Fibroblast of villous mesenchyme (primary cell): ENCODE measurements around the gene LGALS3. TPM values are rescaled to one million over a fixed set of nuclear protein-coding genes. Genes with fewer than 3 reads are reported as not detected.
A peak's percentile ranks its signal among the peaks of the same experiment; 100 is the strongest.

ENCODE experiments used
- DNase-seq: peaks from one replicate; pipeline ENCODE4 v3.0.0-alpha.2; 2010; ENCODE audit warnings: low read depth
- H3K4me3 ChIP-seq: 2 replicates; pipeline ENCODE4 v1.5.1; 2011; ENCODE audit warnings: low read depth, mild to moderate bottlenecking, low read length
- total RNA-seq: library from RNA; depleted of rRNA; stranded (reverse); fragments of >200 nt; gene quantifications from 2 replicates; pipeline ENCODE4 v1.2.3, GENCODE V29; 2012
- TF ChIP-seq, protein P1 (sequence below): IDR thresholded peaks from 2 replicates; pipeline ENCODE4 v1.5.1; 2012; ENCODE audit warnings: low read depth, mild to moderate bottlenecking, low read length; ENCODE audit not compliant: insufficient read depth

LGALS3 gene
- total RNA-seq, 1 donor = 120 TPM

DNA sequence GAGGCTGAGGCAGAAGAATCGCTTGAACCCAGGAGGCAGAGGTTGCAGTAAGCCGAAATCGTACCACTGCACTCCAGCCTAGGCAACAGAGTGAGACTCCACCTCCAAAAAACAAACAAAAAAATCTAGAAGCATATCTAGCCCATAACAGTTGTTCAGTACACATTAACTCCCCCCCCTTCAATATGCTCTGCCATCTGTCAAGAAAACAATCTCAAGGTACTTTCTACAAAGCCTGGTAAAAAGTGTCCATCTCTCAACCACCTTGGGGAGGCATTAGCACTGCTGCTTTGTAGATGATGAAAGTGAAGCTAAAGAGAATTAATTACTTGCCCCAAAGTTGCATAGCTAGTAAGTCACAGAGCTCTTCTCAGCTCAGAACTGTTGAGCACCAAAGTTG is 24.9 kb downstream of the LGALS3 start:
- TF ChIP-seq, protein P1, sequence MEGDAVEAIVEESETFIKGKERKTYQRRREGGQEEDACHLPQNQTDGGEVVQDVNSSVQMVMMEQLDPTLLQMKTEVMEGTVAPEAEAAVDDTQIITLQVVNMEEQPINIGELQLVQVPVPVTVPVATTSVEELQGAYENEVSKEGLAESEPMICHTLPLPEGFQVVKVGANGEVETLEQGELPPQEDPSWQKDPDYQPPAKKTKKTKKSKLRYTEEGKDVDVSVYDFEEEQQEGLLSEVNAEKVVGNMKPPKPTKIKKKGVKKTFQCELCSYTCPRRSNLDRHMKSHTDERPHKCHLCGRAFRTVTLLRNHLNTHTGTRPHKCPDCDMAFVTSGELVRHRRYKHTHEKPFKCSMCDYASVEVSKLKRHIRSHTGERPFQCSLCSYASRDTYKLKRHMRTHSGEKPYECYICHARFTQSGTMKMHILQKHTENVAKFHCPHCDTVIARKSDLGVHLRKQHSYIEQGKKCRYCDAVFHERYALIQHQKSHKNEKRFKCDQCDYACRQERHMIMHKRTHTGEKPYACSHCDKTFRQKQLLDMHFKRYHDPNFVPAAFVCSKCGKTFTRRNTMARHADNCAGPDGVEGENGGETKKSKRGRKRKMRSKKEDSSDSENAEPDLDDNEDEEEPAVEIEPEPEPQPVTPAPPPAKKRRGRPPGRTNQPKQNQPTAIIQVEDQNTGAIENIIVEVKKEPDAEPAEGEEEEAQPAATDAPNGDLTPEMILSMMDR = no peak
- no peak for DNase-seq
- no peak overlapping the region for H3K4me3 ChIP-seq

DNA sequence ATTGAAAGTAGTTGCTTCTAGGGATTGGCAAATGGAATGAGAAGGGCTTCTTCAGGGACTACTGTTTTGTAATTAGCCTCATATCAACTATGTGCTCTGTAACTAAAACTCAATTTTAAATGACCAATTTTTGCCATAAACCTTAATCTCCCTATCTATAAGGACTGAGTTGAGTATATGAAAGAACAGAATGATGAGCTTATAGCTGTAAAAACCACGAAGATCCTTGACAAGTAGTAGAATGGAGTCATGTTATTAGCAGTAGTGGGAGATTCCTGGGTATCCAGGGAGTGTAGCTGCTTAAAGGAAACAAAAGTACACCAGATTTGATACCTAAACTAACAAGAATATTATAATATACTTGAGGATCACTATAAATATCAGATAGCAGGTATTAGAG is 28.0 kb downstream of the LGALS3 start:
- TF ChIP-seq, protein P1 = no peak
- DNase-seq = no peak
- no peak overlapping the region for H3K4me3 ChIP-seq

DNA sequence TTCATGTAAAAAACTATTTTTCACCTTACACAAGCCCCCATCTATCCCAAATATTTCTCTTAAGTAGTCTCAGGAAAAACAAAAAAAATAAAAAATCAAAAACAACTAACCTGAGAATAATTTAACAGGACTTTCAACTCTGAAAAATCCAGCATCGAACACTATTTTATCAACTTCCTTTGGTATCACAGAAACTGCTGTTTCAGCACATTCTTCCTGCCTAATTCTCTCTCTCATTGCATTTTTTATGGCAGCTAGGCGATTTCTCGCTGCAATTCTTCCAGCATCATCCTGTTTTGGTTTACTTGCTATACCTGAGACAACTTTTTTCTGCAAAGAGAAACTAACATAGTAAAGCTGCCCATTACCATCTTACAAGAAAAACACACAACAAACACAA is 29.4 kb downstream of the LGALS3 start:
- H3K4me3 ChIP-seq = no peak overlapping the region
- DNase-seq = no peak
- TF ChIP-seq, protein P1 = no peak

DNA sequence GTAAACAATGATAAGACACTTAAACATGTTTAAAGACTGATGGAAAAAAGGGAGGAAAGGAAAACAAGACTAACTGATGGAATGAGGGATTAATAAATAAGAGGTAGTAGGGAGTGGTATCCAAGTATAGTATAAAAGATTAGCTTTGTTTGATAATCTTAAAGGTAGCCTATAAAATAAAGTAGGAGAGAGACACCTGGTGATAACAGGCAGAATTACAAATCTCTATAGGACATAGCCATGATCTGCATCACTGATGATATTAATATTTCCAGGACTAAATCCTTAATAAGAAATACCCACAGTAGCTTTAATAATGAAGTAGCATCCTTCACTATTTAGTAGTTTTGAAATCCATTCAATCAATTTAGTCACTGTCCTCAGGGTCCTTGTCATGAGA is 31.9 kb downstream of the LGALS3 start:
- TF ChIP-seq, protein P1 = peak; percentile 50
- DNase-seq = peak; percentile 57
- H3K4me3 ChIP-seq = no peak overlapping the region

DNA sequence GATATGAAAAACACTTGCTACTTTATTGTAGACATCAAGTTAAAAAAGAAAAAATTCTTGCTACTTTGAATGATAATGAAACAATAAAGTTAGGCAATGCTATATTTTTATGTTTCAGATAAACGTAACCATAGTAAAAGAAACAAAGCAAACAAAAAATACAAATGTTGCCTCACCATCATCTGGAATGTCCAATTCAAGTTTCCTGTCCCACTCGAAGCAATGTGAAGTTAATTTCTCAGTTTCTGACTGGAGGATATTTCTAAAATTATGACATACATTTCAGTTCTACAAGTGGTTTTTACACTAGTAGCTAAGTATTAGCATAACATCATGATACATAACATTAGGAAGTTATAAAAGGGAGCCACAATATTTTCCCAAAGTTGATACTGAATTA is 41.5 kb downstream of the LGALS3 start:
- TF ChIP-seq, protein P1 = no peak
- H3K4me3 ChIP-seq = no peak overlapping the region
- DNase-seq = no peak

DNA sequence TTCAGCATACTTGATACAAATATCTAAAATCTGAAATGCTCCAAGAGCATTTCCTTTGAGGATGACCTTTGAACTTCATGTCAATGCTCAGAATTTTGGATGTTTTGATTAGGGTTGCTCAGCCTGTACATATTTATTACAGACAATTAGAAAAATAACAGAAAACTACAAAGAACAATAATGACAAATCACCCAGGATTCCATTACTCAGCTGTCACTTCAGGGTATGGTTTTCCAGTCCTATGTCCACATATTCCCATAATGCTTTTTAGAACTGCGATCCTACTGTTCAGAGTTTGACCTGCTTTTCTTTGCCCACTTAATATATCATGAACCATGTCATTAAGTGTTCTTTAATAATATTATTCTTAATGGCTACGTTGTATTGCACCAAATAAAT is 51.0 kb downstream of the LGALS3 start:
- H3K4me3 ChIP-seq = no peak overlapping the region
- no peak for DNase-seq
- TF ChIP-seq, protein P1 = no peak

DNA sequence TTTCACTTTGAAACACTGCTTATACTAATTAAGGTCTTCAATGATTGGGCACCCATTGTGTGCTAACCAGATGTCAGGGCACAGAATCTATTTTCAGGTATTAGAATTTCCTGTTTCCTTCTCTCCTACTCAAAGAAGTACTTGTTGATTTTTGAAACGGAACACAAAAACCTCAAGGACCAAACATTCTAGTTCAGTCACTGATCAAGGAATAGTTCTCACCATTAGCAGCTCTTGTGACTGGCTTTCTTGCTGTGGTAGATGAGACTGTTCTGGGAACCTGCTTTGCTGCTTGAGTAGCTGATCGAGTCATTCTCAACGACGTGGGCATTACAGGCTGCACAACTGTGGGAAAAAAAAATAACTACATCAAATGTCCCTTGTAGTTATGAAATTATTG is 51.4 kb downstream of the LGALS3 start:
- TF ChIP-seq, protein P1 = no peak
- DNase-seq = no peak
- no peak overlapping the region for H3K4me3 ChIP-seq
